AG04450 (cell line): ENCODE measurements around the gene EPB41L1. TPM values are rescaled to one million over a fixed set of nuclear protein-coding genes. Genes with fewer than 3 reads are reported as not detected.

ENCODE experiments used
- CTCF ChIA-PET: fragments of 300-600, 350-600 bp; formaldehyde crosslinking; extraction: SDS; loops from one replicate; lab custom pipeline; 2022; ENCODE audit warnings: antibody characterized with exemption, inconsistent platforms; lab: Charles Lee
- POLR2A ChIA-PET: fragments of 350-600 bp; formaldehyde crosslinking; extraction: SDS; loops from one replicate; lab custom pipeline; 2021; ENCODE audit warnings: antibody characterized with exemption, inconsistent platforms; lab: Yijun Ruan, JAX
- DNase-seq: peaks from one replicate; pipeline ENCODE4 v3.0.0-alpha.2; 2011; ENCODE audit warnings: low read depth, low spot score
- H3K27ac ChIP-seq: one replicate; pipeline ENCODE4 v1.5.1; 2012; ENCODE audit warnings: low read depth, low read length, control low read depth
- H3K27me3 ChIP-seq: one replicate; pipeline ENCODE4 v1.6.0; 2012; ENCODE audit warnings: low read length; ENCODE audit not compliant: control insufficient read depth, insufficient read depth
- H3K4me3 ChIP-seq: 2 replicates; pipeline ENCODE4 v1.5.1; 2011; ENCODE audit warnings: mild to moderate bottlenecking, low read depth, low read length, control low read depth
- H3K9me3 ChIP-seq: 2 replicates; pipeline ENCODE4 v1.5.1; 2012; ENCODE audit warnings: low read length; ENCODE audit not compliant: control insufficient read depth, insufficient read depth
- polyA plus RNA-seq: library from polyadenylated mRNA; depleted of rRNA; stranded (reverse); fragments of >200 nt; gene quantifications from 2 replicates; pipeline ENCODE4 v1.2.3, GENCODE V29; 2011
- TF ChIP-seq, protein P1 (sequence below): IDR thresholded peaks from 2 replicates; pipeline ENCODE4 v1.5.1; 2011; ENCODE audit warnings: low read depth, low read length, control low read depth, inconsistent platforms

EPB41L1 gene
- polyA plus RNA-seq, 1 experiment = 17.8 TPM

DNA sequence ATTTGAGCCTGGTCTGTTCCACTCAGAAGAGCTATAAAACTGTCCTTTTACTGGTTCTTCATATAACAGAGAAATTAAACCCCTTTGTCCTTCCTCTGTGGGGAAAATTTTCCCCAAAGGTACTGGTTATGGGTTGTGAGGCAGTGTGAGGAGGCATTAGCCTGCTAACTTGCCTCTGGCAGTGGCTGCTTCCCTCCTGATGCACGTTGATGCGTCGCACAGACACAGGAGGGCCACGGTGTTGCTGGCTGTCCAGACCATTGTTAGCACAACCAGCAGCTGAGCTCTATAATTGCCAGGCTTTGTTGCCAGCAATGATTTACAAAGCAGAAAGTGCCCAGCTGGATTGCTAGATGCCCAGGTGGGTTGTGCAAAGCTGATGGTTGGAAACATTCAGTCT, 91.9 kb downstream of the EPB41L1 start:
- ChIA-PET POLR2A (no interaction called here), CTCF (no interaction called here)
- no peak for DNase-seq
- Histone ChIP-seq H3K9me3 (no peaks in the 10 kb centered on the region), H3K27ac (no peak overlapping the region), H3K4me3 (no peak overlapping the region), H3K27me3 (no peaks in the 10 kb centered on the region)
- TF ChIP-seq, protein P1, sequence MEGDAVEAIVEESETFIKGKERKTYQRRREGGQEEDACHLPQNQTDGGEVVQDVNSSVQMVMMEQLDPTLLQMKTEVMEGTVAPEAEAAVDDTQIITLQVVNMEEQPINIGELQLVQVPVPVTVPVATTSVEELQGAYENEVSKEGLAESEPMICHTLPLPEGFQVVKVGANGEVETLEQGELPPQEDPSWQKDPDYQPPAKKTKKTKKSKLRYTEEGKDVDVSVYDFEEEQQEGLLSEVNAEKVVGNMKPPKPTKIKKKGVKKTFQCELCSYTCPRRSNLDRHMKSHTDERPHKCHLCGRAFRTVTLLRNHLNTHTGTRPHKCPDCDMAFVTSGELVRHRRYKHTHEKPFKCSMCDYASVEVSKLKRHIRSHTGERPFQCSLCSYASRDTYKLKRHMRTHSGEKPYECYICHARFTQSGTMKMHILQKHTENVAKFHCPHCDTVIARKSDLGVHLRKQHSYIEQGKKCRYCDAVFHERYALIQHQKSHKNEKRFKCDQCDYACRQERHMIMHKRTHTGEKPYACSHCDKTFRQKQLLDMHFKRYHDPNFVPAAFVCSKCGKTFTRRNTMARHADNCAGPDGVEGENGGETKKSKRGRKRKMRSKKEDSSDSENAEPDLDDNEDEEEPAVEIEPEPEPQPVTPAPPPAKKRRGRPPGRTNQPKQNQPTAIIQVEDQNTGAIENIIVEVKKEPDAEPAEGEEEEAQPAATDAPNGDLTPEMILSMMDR = no peak

DNA sequence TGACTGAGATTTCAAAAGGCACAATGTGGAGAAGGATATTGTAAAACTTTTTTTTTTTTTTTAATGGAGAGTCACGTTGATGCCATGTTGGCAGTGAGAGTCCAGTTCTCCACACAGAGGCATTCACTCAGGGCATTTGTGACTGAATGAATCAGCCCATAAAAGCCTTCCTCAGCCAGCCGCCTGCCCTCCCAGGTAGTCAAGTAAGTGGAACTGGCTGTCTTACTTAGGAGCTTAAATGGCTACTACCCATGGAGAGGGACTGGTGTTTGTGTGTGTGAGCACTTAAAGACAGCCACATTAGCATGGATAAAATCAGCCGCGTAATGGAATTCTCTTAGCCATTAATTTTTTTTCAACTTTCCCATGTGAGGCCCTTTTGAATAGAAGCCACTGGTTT, 94.3 kb downstream of the EPB41L1 start:
- CTCF ChIA-PET = no interaction called here
- no peaks in the 10 kb centered on the region for H3K27me3 ChIP-seq
- DNase-seq = no peak
- no peak overlapping the region for H3K27ac ChIP-seq
- TF ChIP-seq, protein P1 = no peak
- POLR2A ChIA-PET = interaction anchor here (0.7 kb wide), 1 partner anchor 584 kb away, joined by 4 read pairs; no protein-coding TSS in a partner anchor
- H3K9me3 ChIP-seq = no peaks in the 10 kb centered on the region
- no peak overlapping the region for H3K4me3 ChIP-seq

DNA sequence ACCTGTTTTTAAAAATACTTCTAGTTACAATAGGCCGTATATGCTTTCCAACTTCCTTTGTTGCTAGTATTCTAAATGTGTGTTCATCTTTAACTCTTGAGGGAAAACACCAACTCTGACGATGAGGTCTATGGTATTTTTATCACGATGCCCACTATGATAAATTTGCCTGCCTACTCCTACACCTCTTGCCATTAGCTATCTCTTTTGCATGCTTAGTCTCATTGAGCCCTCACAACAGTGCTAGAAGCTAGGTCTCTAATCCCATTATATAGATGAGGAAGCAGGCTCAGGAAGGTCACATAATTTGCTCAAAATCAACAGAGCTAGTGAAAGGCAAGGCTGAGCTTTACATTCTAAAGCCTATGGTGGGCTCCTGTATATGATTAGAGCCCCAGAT, 94.9 kb downstream of the EPB41L1 start:
- no peak for DNase-seq
- H3K9me3 ChIP-seq = no peaks in the 10 kb centered on the region
- TF ChIP-seq, protein P1 = no peak
- H3K27ac ChIP-seq = no peak overlapping the region
- ChIA-PET POLR2A (interaction anchor here (0.7 kb wide), 1 partner anchor 584 kb away, joined by 4 read pairs; no protein-coding TSS in a partner anchor), CTCF (no interaction called here)
- no peaks in the 10 kb centered on the region for H3K27me3 ChIP-seq
- H3K4me3 ChIP-seq = no peak overlapping the region

DNA sequence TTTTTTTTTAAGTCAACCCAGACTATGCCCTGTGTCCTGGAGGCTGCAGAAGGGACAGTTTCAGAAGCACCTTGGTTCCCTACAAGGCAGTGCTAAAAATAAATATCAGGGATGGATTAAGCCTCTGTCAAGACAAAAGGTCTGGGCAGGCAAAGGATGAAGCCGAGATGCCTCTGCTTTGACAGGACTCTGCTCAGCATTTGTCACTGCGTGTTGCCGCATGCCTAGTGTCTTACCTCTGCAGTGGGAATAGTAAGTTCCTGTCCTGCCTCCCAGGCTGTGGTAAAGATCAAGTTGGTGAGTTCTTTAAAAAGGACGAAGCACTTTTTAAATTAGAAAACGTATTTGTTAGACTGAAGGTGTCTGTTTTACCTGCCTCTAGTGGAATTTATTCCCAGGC, 96.9 kb downstream of the EPB41L1 start:
- no peaks in the 10 kb centered on the region for H3K27me3 ChIP-seq
- ChIA-PET POLR2A (no interaction called here), CTCF (no interaction called here)
- H3K9me3 ChIP-seq = no peaks in the 10 kb centered on the region
- H3K4me3 ChIP-seq = no peak overlapping the region
- H3K27ac ChIP-seq = no peak overlapping the region
- TF ChIP-seq, protein P1 = no peak
- no peak for DNase-seq

DNA sequence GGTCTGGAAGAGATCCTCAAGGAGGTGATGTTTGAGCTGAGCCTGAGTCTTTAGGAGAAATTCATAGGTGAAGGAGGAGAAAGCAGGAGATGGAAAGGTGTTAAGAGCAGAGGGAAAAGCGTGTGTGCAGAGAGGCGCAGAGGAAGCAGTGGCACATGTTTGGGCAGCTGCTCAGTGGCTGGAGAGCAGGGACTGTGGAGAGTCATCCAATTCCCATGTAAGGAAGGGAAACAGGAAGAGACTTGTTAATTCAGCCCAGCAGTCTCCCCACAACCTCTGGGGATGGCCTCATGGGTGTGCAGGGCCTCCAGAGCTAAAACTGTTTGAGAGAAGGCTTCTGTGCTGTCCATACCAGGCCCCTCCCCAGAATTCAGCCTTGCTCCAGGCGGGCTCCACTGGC, 98.0 kb downstream of the EPB41L1 start:
- Histone ChIP-seq H3K4me3 (no peak overlapping the region), H3K9me3 (no peaks in the 10 kb centered on the region), H3K27me3 (no peaks in the 10 kb centered on the region), H3K27ac (no peak overlapping the region)
- TF ChIP-seq, protein P1 = no peak
- DNase-seq = no peak
- POLR2A ChIA-PET = no interaction called here
- CTCF ChIA-PET = interaction anchor here (0.5 to 0.6 kb wide), 2 partner anchors 258 to 521 kb away, joined by 3 read pairs; partner anchors contain the start of gene DSN1
